NCI-H2171 (cell line): ENCODE measurements around the gene ZMPSTE24.

Experiments
- DNase-seq: peaks from one replicate; lab custom pipeline; 2025; lab: John Stamatoyannopoulos, UW

Gene ZMPSTE24

GRCh38 chr1:40305451-40305850, 47.4 kb downstream of the ZMPSTE24 start:
- no peak for DNase-seq

- DNase-seq, result no peak
Measured at GRCh38 chr1:40305871-40306270, 47.8 kb downstream of the ZMPSTE24 start.

GRCh38 chr1:40306296-40306695, 48.3 kb downstream of the ZMPSTE24 start:
- no peak for DNase-seq

- no peak for DNase-seq
Measured at GRCh38 chr1:40307186-40307585, 49.1 kb downstream of the ZMPSTE24 start.

GRCh38 chr1:40308036-40308727, 50.1 kb downstream of the ZMPSTE24 start:
- no peak for DNase-seq

GRCh38 chr1:40309374-40310128, 51.5 kb downstream of the ZMPSTE24 start:
- DNase-seq, result no peak

- DNase-seq, result no peak
Measured at GRCh38 chr1:40310129-40310461, 52.1 kb downstream of the ZMPSTE24 start.

- DNase-seq, result no peak
Measured at GRCh38 chr1:40310983-40311642, 53.1 kb downstream of the ZMPSTE24 start.

GRCh38 chr1:40311692-40312091, 53.7 kb downstream of the ZMPSTE24 start:
- no peak for DNase-seq

GRCh38 chr1:40312238-40313205, 54.5 kb downstream of the ZMPSTE24 start:
- DNase-seq, result peak; percentile 16

- DNase-seq, result no peak
Measured at GRCh38 chr1:40313329-40313957, 55.4 kb downstream of the ZMPSTE24 start.

GRCh38 chr1:40313958-40314720, 56.1 kb downstream of the ZMPSTE24 start:
- DNase-seq, result no peak

- DNase-seq, result no peak
Measured at GRCh38 chr1:40314721-40315238, 56.7 kb downstream of the ZMPSTE24 start.

GRCh38 chr1:40315239-40315794, 57.3 kb downstream of the ZMPSTE24 start:
- DNase-seq, result peak; percentile 87

GRCh38 chr1:40315795-40316594, 58.0 kb downstream of the ZMPSTE24 start:
- DNase-seq, result peak; percentile 40

- DNase-seq, result peak; percentile 72
Measured at GRCh38 chr1:40316595-40317393, 58.8 kb downstream of the ZMPSTE24 start, which contains the start of gene COL9A2. COL9A2 (minus strand) TSS chr1:40317286; CDS start chr1:40317197, 89 bp downstream.

- DNase-seq, result no peak
Measured at GRCh38 chr1:40317394-40318074, 59.5 kb downstream of the ZMPSTE24 start.

GRCh38 chr1:40318476-40318875, 60.4 kb downstream of the ZMPSTE24 start:
- DNase-seq, result no peak
